Measurements from ENCODE around the gene AOC1. TPM values are rescaled to one million over a fixed set of nuclear protein-coding genes. Genes with fewer than 3 reads are reported as not detected.

Gene AOC1
- total and polyA plus RNA-seq, 9 donors: 0.26 to 0.95 TPM; not detected in 7

GRCh38 chr7:150877536-150877935, 25.2 kb downstream of the AOC1 start:
- Histone ChIP-seq H3K4me3 (no peak overlapping the region), H3K36me3 (no peaks in the 10 kb centered on the region), H3K27ac (no peak overlapping the region), H3K9me3 (no peaks in the 10 kb centered on the region), H3K4me1 (ENCODE audit: insufficient read depth) (peaks cover 6% of the 10 kb centered on the region), H3K27me3 (no peaks in the 10 kb centered on the region)
- no peak for TF ChIP-seq EP300 (IDR thresholded peaks at IDR 0.05)
- TF ChIP-seq, protein P1, sequence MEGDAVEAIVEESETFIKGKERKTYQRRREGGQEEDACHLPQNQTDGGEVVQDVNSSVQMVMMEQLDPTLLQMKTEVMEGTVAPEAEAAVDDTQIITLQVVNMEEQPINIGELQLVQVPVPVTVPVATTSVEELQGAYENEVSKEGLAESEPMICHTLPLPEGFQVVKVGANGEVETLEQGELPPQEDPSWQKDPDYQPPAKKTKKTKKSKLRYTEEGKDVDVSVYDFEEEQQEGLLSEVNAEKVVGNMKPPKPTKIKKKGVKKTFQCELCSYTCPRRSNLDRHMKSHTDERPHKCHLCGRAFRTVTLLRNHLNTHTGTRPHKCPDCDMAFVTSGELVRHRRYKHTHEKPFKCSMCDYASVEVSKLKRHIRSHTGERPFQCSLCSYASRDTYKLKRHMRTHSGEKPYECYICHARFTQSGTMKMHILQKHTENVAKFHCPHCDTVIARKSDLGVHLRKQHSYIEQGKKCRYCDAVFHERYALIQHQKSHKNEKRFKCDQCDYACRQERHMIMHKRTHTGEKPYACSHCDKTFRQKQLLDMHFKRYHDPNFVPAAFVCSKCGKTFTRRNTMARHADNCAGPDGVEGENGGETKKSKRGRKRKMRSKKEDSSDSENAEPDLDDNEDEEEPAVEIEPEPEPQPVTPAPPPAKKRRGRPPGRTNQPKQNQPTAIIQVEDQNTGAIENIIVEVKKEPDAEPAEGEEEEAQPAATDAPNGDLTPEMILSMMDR (IDR thresholded peaks at IDR 0.05): no peak
- TF ChIP-seq POLR2A (IDR thresholded peaks at IDR 0.05): no peak
- no peak for DNase-seq
- intact Hi-C loops (cut with DNase I): loop anchor here in 2 of 4 donors (2.0 to 10.0 kb wide), 2 partner anchors 99 to 103 kb away; no protein-coding TSS in a partner anchor
- WGBS, 3 donors: 77% methylated on average over 4 of the region's 4 CpGs

DNA sequence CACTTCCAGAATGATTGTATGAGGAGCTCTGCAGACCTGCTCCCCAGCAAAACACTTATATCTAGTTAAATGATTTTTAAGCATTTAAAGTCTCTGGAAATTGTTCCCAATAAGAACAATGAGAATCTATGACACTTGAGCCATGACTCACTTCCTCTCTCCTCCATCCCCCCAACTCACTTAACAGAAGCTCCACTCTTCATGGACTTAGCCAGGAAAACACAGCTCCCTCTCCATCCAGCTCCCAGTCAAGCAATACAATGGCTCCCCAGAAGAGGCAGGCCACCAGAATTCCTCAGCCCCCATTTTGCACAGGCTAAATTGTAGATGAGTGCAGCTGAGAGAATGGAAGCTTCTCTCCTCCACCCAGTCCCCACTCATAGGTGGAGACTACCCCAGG, 27.0 kb downstream of the AOC1 start:
- no peaks in the 10 kb centered on the region for H3K27me3 ChIP-seq
- peaks cover 6% of the 10 kb centered on the region for H3K4me1 ChIP-seq (ENCODE audit: insufficient read depth)
- intact Hi-C loops (cut with DNase I): loop anchor here in 1 of 4 donors (10.0 kb wide), 1 partner anchor 105 kb away; no protein-coding TSS in a partner anchor
- H3K27ac ChIP-seq: no peak overlapping the region
- DNase-seq: no peak
- no peaks in the 10 kb centered on the region for H3K36me3 ChIP-seq
- H3K4me3 ChIP-seq: no peak overlapping the region
- no peak for TF ChIP-seq EP300 (IDR thresholded peaks at IDR 0.05)
- TF ChIP-seq, protein P1 (IDR thresholded peaks at IDR 0.05): no peak
- no peak for TF ChIP-seq POLR2A (IDR thresholded peaks at IDR 0.05)
- H3K9me3 ChIP-seq: no peaks in the 10 kb centered on the region

DNA sequence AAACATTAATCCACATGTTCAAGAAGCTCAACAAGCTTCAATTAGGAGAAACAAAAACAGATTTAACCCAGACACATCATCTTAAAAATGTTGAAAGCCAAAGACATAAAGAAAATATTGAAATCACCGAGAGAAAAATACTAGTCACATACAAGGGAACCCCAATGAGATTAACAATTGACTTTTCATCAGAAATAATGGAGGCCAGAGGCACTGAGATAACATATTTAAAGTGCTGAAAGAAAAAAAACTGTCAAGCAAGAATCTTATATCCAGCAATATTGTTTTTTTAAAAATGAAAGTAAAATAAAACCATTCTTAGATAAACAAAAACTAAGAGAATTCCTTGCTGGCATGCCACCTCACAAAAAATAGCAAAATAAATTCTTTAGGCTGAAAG, 28.9 kb downstream of the AOC1 start:
- Histone ChIP-seq H3K36me3 (no peaks in the 10 kb centered on the region), H3K4me1 (ENCODE audit: insufficient read depth) (peaks cover 2% of the 10 kb centered on the region), H3K4me3 (no peak overlapping the region), H3K27me3 (no peaks in the 10 kb centered on the region), H3K27ac (no peak overlapping the region), H3K9me3 (no peaks in the 10 kb centered on the region)
- WGBS, 3 donors: 89 to 93% (median 92%) methylated on average over 1 of the region's 1 CpG
- TF ChIP-seq POLR2A (IDR thresholded peaks at IDR 0.05): no peak
- no peak for TF ChIP-seq EP300 (IDR thresholded peaks at IDR 0.05)
- TF ChIP-seq, protein P1 (IDR thresholded peaks at IDR 0.05): no peak
- intact Hi-C loops (cut with DNase I): no loop called here
- DNase-seq: no peak

DNA sequence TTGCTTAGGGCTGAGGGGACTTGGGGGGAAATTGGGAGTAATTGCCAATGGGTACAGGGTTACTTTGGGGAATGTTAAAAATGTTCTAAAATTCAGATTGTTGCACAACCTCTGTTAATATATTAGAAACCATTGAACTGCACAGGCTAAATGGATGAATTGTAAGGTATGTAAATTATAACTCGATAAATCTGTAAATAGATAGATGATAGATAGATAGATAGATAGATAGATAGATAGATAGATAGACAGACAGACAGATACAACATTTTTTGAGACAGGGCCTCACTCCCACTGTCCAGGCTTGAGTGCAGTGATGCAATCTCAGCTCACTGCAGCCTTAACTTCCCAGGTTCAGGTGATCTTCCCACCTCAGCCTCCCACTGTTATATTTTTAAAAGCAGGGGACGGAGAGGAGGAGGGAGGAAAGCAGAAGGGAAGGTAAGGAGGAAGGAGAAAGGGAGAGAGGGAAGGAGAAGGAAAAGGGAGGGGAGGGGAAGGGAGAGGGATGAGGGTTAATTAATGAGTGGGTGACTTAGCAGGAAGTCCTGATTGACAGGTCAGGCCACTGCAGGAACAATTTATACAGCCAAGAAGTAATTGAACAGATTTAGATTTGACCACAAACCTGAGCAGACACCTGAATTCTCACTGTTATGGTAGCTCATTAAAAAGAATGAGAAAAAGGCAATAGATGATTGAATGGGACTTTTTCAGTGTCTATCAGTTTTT, 38.7 kb downstream of the AOC1 start:
- TF ChIP-seq POLR2A (IDR thresholded peaks at IDR 0.05) (no peak), EP300 (IDR thresholded peaks at IDR 0.05) (no peak)
- TF ChIP-seq, protein P1 (IDR thresholded peaks at IDR 0.05): no peak
- Histone ChIP-seq H3K27me3 (no peaks in the 10 kb centered on the region), H3K27ac (no peak overlapping the region), H3K36me3 (no peaks in the 10 kb centered on the region), H3K4me3 (no peak overlapping the region), H3K4me1 (ENCODE audit: insufficient read depth) (no peaks in the 10 kb centered on the region), H3K9me3 (no peaks in the 10 kb centered on the region)
- DNase-seq: no peak
- WGBS, 3 donors: 84 to 89% (median 86%) methylated on average over 2 of the region's 2 CpGs
- intact Hi-C loops (cut with DNase I): no loop called here
